NOMO-1 treated with dmso at 0.1 percent for 144 hours (cell line): ENCODE data around the gene ZNF236.
"Not testable (repeated sequence)": the region's sequence is repeated elsewhere in the genome, so short reads cannot be mapped to it uniquely, and the experiment has no call there.

Experiments used
- DNase-seq: peaks from one replicate; lab custom pipeline; 2025; ENCODE audit not compliant: unreplicated experiment; lab: John Stamatoyannopoulos, UW

ZNF236 gene

DNA sequence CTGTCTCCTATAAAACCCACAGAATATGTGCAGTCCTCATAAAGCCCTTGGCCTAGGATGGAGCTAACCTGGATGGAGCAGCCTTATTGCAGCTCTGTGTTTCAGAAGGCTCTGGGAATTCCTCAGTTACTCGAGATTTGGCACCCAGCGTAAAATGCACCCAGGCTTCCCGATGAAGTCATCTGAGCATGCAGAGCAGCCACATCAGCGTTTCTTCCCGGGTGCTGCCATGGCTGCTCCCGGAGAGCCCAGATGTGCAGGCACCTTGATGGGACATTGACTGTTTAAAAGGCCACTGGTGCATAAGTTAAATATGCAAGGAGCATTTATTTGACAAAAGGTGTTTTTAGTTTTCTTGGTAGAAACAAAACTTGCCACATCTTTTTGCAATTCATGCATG, 195.0 kb downstream of the ZNF236 start:
- no peak for DNase-seq

DNA sequence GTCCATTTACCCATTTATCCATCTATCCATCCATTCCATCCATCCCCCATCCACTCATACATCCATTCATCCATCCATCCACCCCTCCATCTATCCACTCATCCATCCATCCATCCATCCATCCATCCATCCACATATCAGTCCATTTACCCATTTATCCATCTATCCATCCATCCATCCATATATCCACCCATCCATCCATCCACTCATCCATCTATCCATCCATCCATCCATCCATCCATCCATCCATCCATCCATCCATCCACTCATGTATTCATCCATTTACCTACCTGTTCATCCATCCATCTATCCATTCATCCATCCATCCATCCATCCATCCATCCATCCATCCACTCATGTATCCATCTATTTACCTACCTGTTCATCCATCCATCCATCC, 196.3 kb downstream of the ZNF236 start:
- not testable (repeated sequence) for DNase-seq

DNA sequence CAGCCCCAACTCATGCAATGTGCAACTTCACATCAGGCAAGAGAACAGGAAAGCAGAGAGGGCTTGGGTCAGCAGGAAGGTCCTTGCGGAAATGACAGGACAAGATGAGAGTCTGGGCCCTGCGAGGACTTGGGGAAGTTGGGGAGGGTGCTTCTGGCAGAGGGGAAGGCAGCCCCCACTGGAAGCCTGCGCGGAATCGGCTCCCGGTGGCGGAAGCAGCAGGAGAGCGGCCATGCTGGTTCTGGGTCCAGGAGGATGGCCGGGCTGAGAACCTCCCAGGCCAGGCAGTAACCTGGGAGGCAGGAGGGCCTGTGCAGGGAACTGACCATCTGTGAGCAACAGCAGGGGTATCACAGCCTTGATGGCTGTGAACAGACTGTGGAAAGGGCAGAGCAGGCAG, 197.3 kb downstream of the ZNF236 start:
- DNase-seq = no peak
